Thymus (tissue), 11 donors: ENCODE data around the gene ERFL. TPM values are rescaled to one million over a fixed set of nuclear protein-coding genes. Genes with fewer than 3 reads are reported as not detected.

Experiments used
- DNase-seq, 9 donors: peaks; one replicate each; pipeline ENCODE4 v3.0.0-alpha.2; 2013; ENCODE audit warnings: low spot score in 9 of 9, low read depth in 6 of 9, missing footprints in 1 of 9
- H3K27ac ChIP-seq, 2 donors: one replicate each; pipeline ENCODE4 v1.5.1; 2013; ENCODE audit warnings: control low read depth in 1 of 2, low read depth in 1 of 2, low read length in 1 of 2, mild to moderate bottlenecking in 1 of 2, moderate library complexity in 1 of 2
- H3K27me3 ChIP-seq, 2 donors: one replicate each; pipeline ENCODE4 v1.5.1; 2013; ENCODE audit warnings: low read length in 1 of 2; ENCODE audit not compliant: control insufficient read depth in 2 of 2, insufficient read depth in 1 of 2
- H3K36me3 ChIP-seq, 2 donors: one replicate each; pipeline ENCODE4 v1.5.1; 2013; ENCODE audit warnings: low read length in 1 of 2, mild to moderate bottlenecking in 1 of 2, moderate library complexity in 1 of 2; ENCODE audit not compliant: control insufficient read depth in 2 of 2, insufficient read depth in 2 of 2
- H3K4me1 ChIP-seq, 2 donors: one replicate each; pipeline ENCODE4 v1.5.1; 2013; ENCODE audit warnings: low read length in 2 of 2; ENCODE audit not compliant: control insufficient read depth in 2 of 2, insufficient read depth in 2 of 2
- H3K4me3 ChIP-seq, 2 donors: one replicate each; pipeline ENCODE4 v1.5.1; 2013; ENCODE audit warnings: low read length in 2 of 2, control low read depth in 1 of 2, mild to moderate bottlenecking in 1 of 2
- H3K9me3 ChIP-seq, 2 donors: one replicate each; pipeline ENCODE4 v1.5.1; 2013; ENCODE audit warnings: low read length in 1 of 2, mild to moderate bottlenecking in 1 of 2; ENCODE audit not compliant: control insufficient read depth in 2 of 2, insufficient read depth in 1 of 2
- WGBS: extraction: QIAGEN DNeasy Blood & Tissue Kit; methylation state at CpG from one replicate; pipeline ENCODE4 v1.1.7; 2013; 5-methylcytosine and 5-hydroxymethylcytosine counted together
- polyA plus RNA-seq: library from polyadenylated mRNA; stranded (reverse); fragments of 200-250 nt; gene quantifications from one replicate; pipeline ENCODE4 v1.2.3, GENCODE V29; 2013
- total RNA-seq: library from RNA; stranded (reverse); fragments of 120-200 nt; gene quantifications from one replicate; pipeline ENCODE4 v1.2.4, GENCODE V29; 2013
- donor health status: healthy.

ERFL gene
- total and polyA plus RNA-seq, 2 donors, result 0.09 to 3.5 TPM

GRCh38 chr19:41910992-41911888 lies 17.0 kb downstream of the ERFL start:
- peaks cover 6 to 22% of the 10 kb centered on the region in 2 donors for H3K4me1 ChIP-seq
- peaks cover 16 to 24% of the 10 kb centered on the region in 2 donors for H3K36me3 ChIP-seq
- WGBS, result 88% methylated on average over 13 of the region's 13 CpGs
- no peak for DNase-seq
- no peak overlapping the region for H3K4me3 ChIP-seq
- H3K27me3 ChIP-seq, result peaks cover 33 to 72% of the 10 kb centered on the region in 2 donors
- H3K9me3 ChIP-seq, result peaks cover 1 to 7% of the 10 kb centered on the region in 2 donors
- H3K27ac ChIP-seq, result no peak overlapping the region

- DNase-seq, result no peak
- Histone ChIP-seq H3K27me3 (peaks cover 29 to 64% of the 10 kb centered on the region in 2 donors), H3K36me3 (peaks cover 24 to 32% of the 10 kb centered on the region in 2 donors), H3K4me3 (no peak overlapping the region), H3K9me3 (peaks cover 1 to 7% of the 10 kb centered on the region in 2 donors), H3K4me1 (peaks cover 4 to 15% of the 10 kb centered on the region in 2 donors), H3K27ac (no peak overlapping the region)
- 85% methylated on average over 12 of the region's 12 CpGs for WGBS
Measured at GRCh38 chr19:41910240-41910991, 17.8 kb downstream of the ERFL start.

- DNase-seq, result no peak
- Histone ChIP-seq H3K4me1 (peaks cover 0 to 10% of the 10 kb centered on the region in 2 donors), H3K36me3 (peaks cover 31 to 39% of the 10 kb centered on the region in 2 donors), H3K27ac (no peak overlapping the region), H3K9me3 (peaks cover 1 to 7% of the 10 kb centered on the region in 2 donors), H3K27me3 (peaks cover 24 to 57% of the 10 kb centered on the region in 2 donors), H3K4me3 (no peak overlapping the region)
- WGBS, result 86% methylated on average over 13 of the region's 13 CpGs
Measured at GRCh38 chr19:41909706-41910105, 18.5 kb downstream of the ERFL start.

DNA sequence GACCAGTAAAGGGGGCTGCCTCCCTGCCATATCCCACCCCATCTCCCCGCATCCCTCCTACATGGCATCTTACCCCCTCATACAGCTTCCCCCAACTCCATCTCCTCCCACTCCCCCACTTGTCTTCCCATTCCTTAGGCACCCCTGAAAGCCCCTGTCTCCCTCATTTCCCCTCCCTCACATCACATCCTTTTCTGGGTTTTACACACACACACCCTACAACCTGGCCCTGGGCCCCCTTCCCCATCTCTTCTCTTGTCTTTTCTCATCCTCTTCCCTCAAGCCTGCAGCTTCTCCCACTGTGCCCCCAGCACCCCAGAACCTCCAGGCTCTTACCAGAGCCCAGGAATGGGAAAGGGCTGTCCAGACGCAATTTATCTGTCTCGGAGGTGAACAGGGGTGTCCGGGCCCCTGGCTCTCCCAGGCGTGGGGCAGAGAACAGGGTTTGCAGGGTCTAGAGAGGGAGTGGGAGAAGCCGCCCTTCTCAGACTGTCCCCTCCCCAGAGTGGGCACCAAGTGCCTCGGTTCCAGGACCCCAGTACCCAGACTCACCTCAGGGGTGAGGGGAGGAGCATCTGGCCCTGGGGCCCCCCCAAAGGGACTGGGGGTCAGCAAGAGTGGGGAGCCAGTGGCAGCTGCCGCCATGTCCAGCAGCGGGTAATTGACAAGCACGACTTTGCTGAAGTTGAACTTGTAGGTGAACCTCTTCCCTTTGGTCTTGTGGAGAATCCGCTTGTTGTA lies 19.4 kb downstream of the ERFL start:
- no peak for DNase-seq
- 93% methylated on average over 11 of the region's 11 CpGs for WGBS
- peaks cover 0 to 10% of the 10 kb centered on the region in 2 donors for H3K4me1 ChIP-seq

DNA sequence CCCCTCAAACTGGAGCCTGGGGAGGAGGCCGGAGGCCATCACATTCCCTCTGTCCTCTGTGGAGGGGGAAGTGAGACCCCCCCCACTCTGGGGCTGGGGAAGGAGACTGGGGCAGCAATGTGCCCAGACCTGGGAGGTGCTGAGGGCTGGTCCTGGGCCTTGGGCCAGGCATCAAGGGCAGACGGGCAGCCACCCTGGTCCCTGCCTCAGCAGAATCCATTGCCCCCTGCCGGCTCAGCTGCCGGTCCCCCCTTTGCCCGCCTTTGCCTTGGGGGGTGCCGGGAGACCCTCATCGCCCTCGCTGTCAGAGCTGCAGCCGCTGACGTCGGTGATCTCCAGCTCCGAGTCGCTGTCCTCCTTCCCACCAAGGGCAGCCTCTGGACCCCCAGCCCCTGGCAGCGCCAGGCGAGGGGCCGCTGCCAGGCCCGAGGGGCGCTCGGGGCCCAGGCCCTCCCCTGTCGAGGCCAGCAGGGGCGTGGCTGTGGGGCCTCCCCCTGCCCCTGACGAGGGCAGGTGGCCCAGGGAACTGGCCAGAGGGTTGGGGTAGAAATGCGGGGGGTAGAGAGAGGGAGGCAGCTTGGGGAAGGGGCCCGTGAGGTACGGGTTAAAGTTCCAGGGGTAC lies 20.1 kb downstream of the ERFL start:
- no peak overlapping the region for H3K4me3 ChIP-seq
- H3K4me1 ChIP-seq, result peaks cover 0 to 10% of the 10 kb centered on the region in 2 donors
- peaks cover 1 to 9% of the 10 kb centered on the region in 2 donors for H3K9me3 ChIP-seq
- peaks cover 47 to 55% of the 10 kb centered on the region in 2 donors for H3K36me3 ChIP-seq
- 93% methylated on average over 25 of the region's 25 CpGs for WGBS
- no peak overlapping the region for H3K27ac ChIP-seq
- H3K27me3 ChIP-seq, result peaks cover 18 to 42% of the 10 kb centered on the region in 2 donors
- DNase-seq, result no peak

More for the DNA sequence above, 19.4 kb downstream of the ERFL start:
- Histone ChIP-seq H3K9me3 (peaks cover 1 to 9% of the 10 kb centered on the region in 2 donors), H3K36me3 (peaks cover 40 to 47% of the 10 kb centered on the region in 2 donors), H3K27me3 (peaks cover 22 to 50% of the 10 kb centered on the region in 2 donors), H3K27ac (no peak overlapping the region), H3K4me3 (no peak overlapping the region)

- Histone ChIP-seq H3K36me3 (peaks cover 57 to 65% of the 10 kb centered on the region in 2 donors), H3K27ac (no peak overlapping the region), H3K4me1 (peaks cover 0 to 4% of the 10 kb centered on the region in 2 donors), H3K27me3 (peaks cover 11 to 32% of the 10 kb centered on the region in 2 donors), H3K4me3 (no peak overlapping the region), H3K9me3 (peaks cover 1 to 9% of the 10 kb centered on the region in 2 donors)
- no peak for DNase-seq
- 93% methylated on average over 21 of the region's 21 CpGs for WGBS
Measured at GRCh38 chr19:41906916-41907680, 21.2 kb downstream of the ERFL start.

DNA sequence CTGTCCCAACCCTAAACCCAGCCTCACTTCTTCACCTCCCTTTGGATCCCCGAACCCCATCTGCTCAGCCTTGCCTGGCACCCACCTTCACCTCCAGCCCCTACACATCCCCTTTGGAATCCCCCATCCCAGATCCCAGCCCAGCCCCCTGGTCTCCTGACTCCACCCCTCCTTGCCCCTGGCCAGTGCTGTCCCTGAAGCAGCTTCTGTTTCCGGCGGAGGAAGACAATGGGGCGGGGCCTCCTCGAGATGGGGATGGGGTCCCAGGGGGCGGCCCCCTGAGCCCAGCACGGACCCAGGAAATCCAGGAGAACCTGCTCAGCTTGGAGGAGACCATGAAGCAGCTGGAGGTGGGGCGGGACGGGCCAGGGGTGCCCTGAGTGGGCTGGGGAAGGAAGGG lies 22.0 kb downstream of the ERFL start:
- peaks cover 0 to 7% of the 10 kb centered on the region in 2 donors for H3K9me3 ChIP-seq
- no peak for DNase-seq
- WGBS, result 95% methylated on average over 9 of the region's 9 CpGs
- no peaks in the 10 kb centered on the region for H3K4me1 ChIP-seq
- peaks cover 3 to 24% of the 10 kb centered on the region in 2 donors for H3K27me3 ChIP-seq
- H3K27ac ChIP-seq, result no peak overlapping the region
- H3K36me3 ChIP-seq, result peaks cover 66 to 73% of the 10 kb centered on the region in 2 donors
- no peak overlapping the region for H3K4me3 ChIP-seq
